ENCODE measurements around the gene RABL2A.
"Not testable (repeated sequence)": the region's sequence is repeated elsewhere in the genome, so short reads cannot be mapped to it uniquely, and the experiment has no call there.

DNA sequence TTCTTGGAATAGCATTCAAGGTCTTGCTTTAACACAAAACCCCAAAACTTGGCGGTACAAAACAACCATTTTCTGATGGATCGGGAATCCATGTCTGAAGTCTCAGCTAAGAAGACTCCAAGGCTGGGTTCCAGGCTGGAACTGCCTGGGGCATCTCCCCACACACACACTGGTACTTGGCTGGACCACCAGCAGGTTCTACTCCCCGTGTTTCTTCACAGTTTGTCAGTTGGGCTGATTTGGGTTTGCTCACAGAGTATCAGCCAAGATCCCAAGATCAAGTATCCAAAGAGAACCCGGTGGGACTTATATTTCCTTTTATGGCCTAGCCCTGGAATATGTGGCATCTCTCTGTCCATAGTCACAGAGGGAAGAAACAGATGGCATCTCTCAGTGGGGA is 9.2 kb downstream of the RABL2A start:
- TF ChIP-seq CTCF (conservative IDR thresholded peaks at IDR 0.05; ENCODE audit: low read length); EZH2phosphoT487 (IDR thresholded peaks at IDR 0.05; ENCODE audit: borderline replicate concordance): not testable (repeated sequence)
